Activated CD4-positive, alpha-beta memory T cell treated with anti-CD3 and anti-CD28 coated beads for 36 hours (primary cell): ENCODE measurements around the gene TFAP2C. TPM values are rescaled to one million over a fixed set of nuclear protein-coding genes. Genes with fewer than 3 reads are reported as not detected.
"Not testable (repeated sequence)": the region's sequence is repeated elsewhere in the genome, so short reads cannot be mapped to it uniquely, and the experiment has no call there.

ENCODE experiments used
- CTCF ChIA-PET: fragments of 350-600 bp; sonication (Branson Sonifier 250); formaldehyde crosslinking; loops from one replicate; lab custom pipeline; 2021; ENCODE audit warnings: antibody characterized with exemption, inconsistent platforms; lab: Charles Lee
- POLR2A ChIA-PET: fragments of 350-600 bp; sonication (Branson Sonifier 250); formaldehyde crosslinking; loops from one replicate; lab custom pipeline; 2021; ENCODE audit warnings: antibody characterized with exemption; lab: Charles Lee
- DNase-seq: peaks from one replicate; pipeline ENCODE4 v3.0.0-alpha.2; 2020
- H3K27ac Mint-ChIP-seq: one replicate; pipeline ENCODE4 v1.8.0; 2021; ENCODE audit warnings: mixed read lengths
- H3K27me3 Mint-ChIP-seq: one replicate; pipeline ENCODE4 v1.8.0; 2021; ENCODE audit warnings: mixed read lengths
- H3K36me3 Mint-ChIP-seq: one replicate; pipeline ENCODE4 v1.8.0; 2021; ENCODE audit warnings: mixed read lengths
- H3K4me1 Mint-ChIP-seq: one replicate; pipeline ENCODE4 v1.8.0; 2021; ENCODE audit warnings: low read depth, mixed read lengths
- H3K4me3 Mint-ChIP-seq: one replicate; pipeline ENCODE4 v1.8.0; 2021; ENCODE audit warnings: mild to moderate bottlenecking, mixed read lengths
- H3K9me3 Mint-ChIP-seq: one replicate; pipeline ENCODE4 v1.8.0; 2021; ENCODE audit warnings: mixed read lengths
- intact Hi-C: fragments of 100-400 bp; cut with micrococcal nuclease; formaldehyde crosslinking; loops from one replicate; pipeline ENCODE4 v1.15.1; 2023
- total RNA-seq, 2 experiments: library from RNA; stranded (reverse); gene quantifications; one replicate each; pipeline ENCODE4 v1.2.3, GENCODE V29; 2021

TFAP2C gene
- total RNA-seq, 2 experiments from 2014 or later, result not detected

DNA sequence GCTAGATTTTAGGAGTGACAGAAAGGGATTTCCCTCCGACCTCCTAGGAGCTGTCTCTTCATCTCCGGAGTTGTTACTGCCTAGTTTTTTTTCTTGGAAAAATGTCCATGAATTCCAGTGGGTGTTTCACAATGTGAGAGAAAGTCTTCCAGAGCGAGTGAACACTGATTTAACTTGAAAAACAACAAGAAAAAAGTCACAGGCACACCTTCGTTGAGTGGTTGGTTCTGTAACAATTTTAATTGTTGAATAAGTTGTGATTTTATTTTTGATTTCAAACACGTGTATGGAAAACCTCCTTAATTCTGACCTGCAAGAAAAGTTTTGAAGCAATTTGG lies 2.9 kb downstream of the TFAP2C start:
- ChIA-PET POLR2A (no interaction called here), CTCF (no interaction called here)
- peaks cover 48% of the 10 kb centered on the region for H3K27me3 Mint-ChIP-seq
- intact Hi-C loops, result loop anchor here (10.0 kb wide), 1 partner anchor 293 kb away; no protein-coding TSS in a partner anchor
- no peak overlapping the region for H3K4me3 Mint-ChIP-seq
- H3K27ac Mint-ChIP-seq, result no peak overlapping the region
- no peak for DNase-seq
- H3K4me1 Mint-ChIP-seq, result peaks cover 16% of the 10 kb centered on the region
- H3K36me3 Mint-ChIP-seq, result no peaks in the 10 kb centered on the region
- no peaks in the 10 kb centered on the region for H3K9me3 Mint-ChIP-seq

- intact Hi-C loops, result loop anchor here (10.0 kb wide), 1 partner anchor 290 kb away; no protein-coding TSS in a partner anchor
- POLR2A ChIA-PET, result no interaction called here
- no peak for DNase-seq
- Mint-ChIP-seq H3K4me3 (no peak overlapping the region), H3K9me3 (no peaks in the 10 kb centered on the region), H3K4me1 (peaks cover 5% of the 10 kb centered on the region), H3K27ac (no peak overlapping the region), H3K27me3 (peaks cover 37% of the 10 kb centered on the region), H3K36me3 (no peaks in the 10 kb centered on the region)
- CTCF ChIA-PET, result no interaction called here
Measured at GRCh38 chr20:56634307-56634706, 5.2 kb downstream of the TFAP2C start.

DNA sequence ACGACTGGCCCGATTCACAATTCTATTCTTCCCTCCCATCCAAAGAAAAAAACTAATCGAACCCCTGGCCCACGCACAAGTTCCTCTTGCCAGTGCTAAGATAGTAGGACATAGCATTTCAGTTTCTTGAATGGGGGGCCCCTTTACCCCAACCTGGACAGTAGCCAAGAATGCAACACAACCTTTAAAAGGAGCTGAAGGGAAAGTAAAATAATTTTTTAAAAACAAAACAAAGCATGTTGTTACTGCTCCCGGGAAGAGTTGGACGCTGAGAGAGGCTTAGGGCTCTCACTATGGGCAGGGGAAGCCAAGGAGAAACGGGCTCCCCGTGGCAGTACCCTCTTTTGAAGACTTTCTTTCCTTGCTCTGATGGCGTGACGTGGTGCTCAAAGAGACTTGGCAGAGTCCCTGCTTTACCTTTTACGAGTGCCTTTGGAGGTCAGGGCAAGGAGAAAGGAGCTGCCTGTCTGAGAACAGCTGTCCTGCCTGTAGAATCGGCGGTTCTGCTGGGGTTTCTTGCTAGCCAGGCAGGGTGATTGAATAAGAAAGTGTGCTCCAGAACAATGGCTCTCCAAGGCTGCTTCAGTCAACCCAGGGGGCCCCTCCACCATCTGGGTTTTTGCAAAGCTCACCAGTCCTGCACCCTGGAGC lies 5.8 kb downstream of the TFAP2C start:
- H3K4me1 Mint-ChIP-seq, result peaks cover 2% of the 10 kb centered on the region
- POLR2A ChIA-PET, result no interaction called here
- H3K9me3 Mint-ChIP-seq, result no peaks in the 10 kb centered on the region
- no peak overlapping the region for H3K4me3 Mint-ChIP-seq
- no peak overlapping the region for H3K27ac Mint-ChIP-seq
- DNase-seq, result no peak
- CTCF ChIA-PET, result no interaction called here
- H3K27me3 Mint-ChIP-seq, result peaks cover 34% of the 10 kb centered on the region
- intact Hi-C loops, result loop anchor here (10.0 kb wide), 1 partner anchor 290 kb away; no protein-coding TSS in a partner anchor
- H3K36me3 Mint-ChIP-seq, result no peaks in the 10 kb centered on the region

DNA sequence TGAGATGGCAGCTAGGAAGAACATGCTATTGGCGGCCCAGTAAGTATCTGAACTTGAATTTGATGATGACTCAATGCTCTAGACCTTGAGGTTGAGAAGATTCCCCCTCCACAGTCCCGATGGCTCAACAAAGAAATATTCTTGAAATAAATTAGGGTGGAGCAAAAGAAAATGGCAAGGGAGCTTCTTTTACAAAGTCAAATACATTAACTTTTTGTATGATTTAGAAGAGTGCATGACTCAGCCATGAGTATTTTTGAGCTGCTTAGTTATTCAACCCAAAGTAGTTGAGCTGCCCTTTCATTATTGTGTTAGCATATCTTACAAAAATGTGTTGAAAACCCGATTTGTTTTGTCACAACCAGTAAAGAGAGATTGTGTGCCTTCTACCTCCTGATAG lies 7.6 kb downstream of the TFAP2C start:
- CTCF ChIA-PET, result no interaction called here
- Mint-ChIP-seq H3K36me3 (no peaks in the 10 kb centered on the region), H3K27ac (no peak overlapping the region), H3K4me3 (no peak overlapping the region), H3K9me3 (no peaks in the 10 kb centered on the region), H3K27me3 (peaks cover 28% of the 10 kb centered on the region), H3K4me1 (no peaks in the 10 kb centered on the region)
- POLR2A ChIA-PET, result no interaction called here
- intact Hi-C loops, result loop anchor here (10.0 kb wide), 1 partner anchor 288 kb away; no protein-coding TSS in a partner anchor
- DNase-seq, result no peak

GRCh38 chr20:56637576-56637975 lies 8.5 kb downstream of the TFAP2C start:
- Mint-ChIP-seq H3K27me3 (peaks cover 19% of the 10 kb centered on the region), H3K36me3 (no peaks in the 10 kb centered on the region), H3K9me3 (no peaks in the 10 kb centered on the region), H3K27ac (no peak overlapping the region), H3K4me3 (no peak overlapping the region), H3K4me1 (no peaks in the 10 kb centered on the region)
- intact Hi-C loops, result loop anchor here (10.0 kb wide), 1 partner anchor 287 kb away; no protein-coding TSS in a partner anchor
- ChIA-PET CTCF (no interaction called here), POLR2A (no interaction called here)
- no peak for DNase-seq

GRCh38 chr20:56646599-56646998 lies 17.5 kb downstream of the TFAP2C start:
- H3K4me1 Mint-ChIP-seq, result no peaks in the 10 kb centered on the region
- H3K27ac Mint-ChIP-seq, result no peak overlapping the region
- H3K27me3 Mint-ChIP-seq, result peaks cover 5% of the 10 kb centered on the region
- ChIA-PET CTCF (no interaction called here), POLR2A (no interaction called here)
- DNase-seq, result no peak
- intact Hi-C loops, result no loop called here
- no peaks in the 10 kb centered on the region for H3K9me3 Mint-ChIP-seq
- no peak overlapping the region for H3K4me3 Mint-ChIP-seq
- H3K36me3 Mint-ChIP-seq, result no peaks in the 10 kb centered on the region

GRCh38 chr20:56653211-56653610 lies 24.1 kb downstream of the TFAP2C start:
- CTCF ChIA-PET, result no interaction called here
- no peak for DNase-seq
- H3K27me3 Mint-ChIP-seq, result peaks cover 6% of the 10 kb centered on the region
- H3K4me3 Mint-ChIP-seq, result no peak overlapping the region
- H3K36me3 Mint-ChIP-seq, result no peaks in the 10 kb centered on the region
- POLR2A ChIA-PET, result no interaction called here
- no peaks in the 10 kb centered on the region for H3K9me3 Mint-ChIP-seq
- no peak overlapping the region for H3K27ac Mint-ChIP-seq
- H3K4me1 Mint-ChIP-seq, result no peaks in the 10 kb centered on the region
- intact Hi-C loops, result no loop called here

DNA sequence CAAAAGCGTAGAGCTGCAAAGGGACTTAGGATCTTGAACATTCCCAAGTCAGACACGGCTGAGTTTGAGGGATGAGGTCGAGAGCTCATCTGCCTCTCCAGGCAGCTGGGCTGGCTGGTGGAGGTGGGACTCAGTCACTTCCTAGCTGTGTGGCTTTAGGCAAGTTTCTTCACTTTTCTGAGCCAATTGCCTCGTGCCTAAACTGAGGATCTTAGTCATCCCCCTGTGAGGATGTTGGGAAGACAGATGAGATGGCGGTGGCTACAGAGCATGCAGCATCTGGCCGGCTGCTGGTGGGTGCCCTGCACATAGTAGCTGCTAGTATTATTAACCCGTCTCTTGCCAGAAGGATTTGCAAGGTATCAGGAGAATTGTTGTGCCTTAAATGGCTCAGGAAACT lies 27.5 kb downstream of the TFAP2C start:
- H3K27ac Mint-ChIP-seq, result no peak overlapping the region
- no peak for DNase-seq
- ChIA-PET POLR2A (no interaction called here), CTCF (no interaction called here)
- H3K9me3 Mint-ChIP-seq, result no peaks in the 10 kb centered on the region
- H3K4me3 Mint-ChIP-seq, result no peak overlapping the region
- no peaks in the 10 kb centered on the region for H3K36me3 Mint-ChIP-seq
- H3K27me3 Mint-ChIP-seq, result peaks cover 6% of the 10 kb centered on the region
- intact Hi-C loops, result no loop called here
- H3K4me1 Mint-ChIP-seq, result no peaks in the 10 kb centered on the region

DNA sequence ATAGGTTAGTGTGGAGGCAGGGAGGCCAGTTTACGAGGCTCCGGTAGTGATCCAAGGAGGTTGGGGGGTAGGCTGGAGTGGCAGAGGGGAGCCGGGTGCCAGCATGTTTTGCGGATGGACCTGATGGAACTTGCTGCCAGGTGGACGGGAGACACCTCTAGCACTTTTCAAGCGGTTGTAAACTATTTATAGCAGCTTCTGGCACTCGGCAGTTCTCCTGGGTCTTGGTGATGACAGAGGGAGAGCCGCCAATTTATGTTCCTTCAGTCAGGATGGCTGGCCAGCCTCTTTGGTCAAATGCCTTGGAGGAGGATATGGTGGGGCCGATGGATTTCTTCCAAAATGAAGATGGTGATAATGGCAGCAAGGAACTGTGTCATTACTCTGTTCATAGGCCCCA lies 28.8 kb downstream of the TFAP2C start:
- H3K27ac Mint-ChIP-seq, result no peak overlapping the region
- no peaks in the 10 kb centered on the region for H3K36me3 Mint-ChIP-seq
- DNase-seq, result no peak
- H3K4me3 Mint-ChIP-seq, result no peak overlapping the region
- CTCF ChIA-PET, result no interaction called here
- intact Hi-C loops, result no loop called here
- H3K4me1 Mint-ChIP-seq, result no peaks in the 10 kb centered on the region
- no peaks in the 10 kb centered on the region for H3K9me3 Mint-ChIP-seq
- POLR2A ChIA-PET, result no interaction called here
- peaks cover 6% of the 10 kb centered on the region for H3K27me3 Mint-ChIP-seq

GRCh38 chr20:56658341-56658947 lies 29.3 kb downstream of the TFAP2C start:
- H3K4me1 Mint-ChIP-seq, H3K4me3 Mint-ChIP-seq, H3K36me3 Mint-ChIP-seq, H3K27ac Mint-ChIP-seq, CTCF ChIA-PET, H3K27me3 Mint-ChIP-seq, DNase-seq, POLR2A ChIA-PET, intact Hi-C loops, H3K9me3 Mint-ChIP-seq: not testable (repeated sequence)

DNA sequence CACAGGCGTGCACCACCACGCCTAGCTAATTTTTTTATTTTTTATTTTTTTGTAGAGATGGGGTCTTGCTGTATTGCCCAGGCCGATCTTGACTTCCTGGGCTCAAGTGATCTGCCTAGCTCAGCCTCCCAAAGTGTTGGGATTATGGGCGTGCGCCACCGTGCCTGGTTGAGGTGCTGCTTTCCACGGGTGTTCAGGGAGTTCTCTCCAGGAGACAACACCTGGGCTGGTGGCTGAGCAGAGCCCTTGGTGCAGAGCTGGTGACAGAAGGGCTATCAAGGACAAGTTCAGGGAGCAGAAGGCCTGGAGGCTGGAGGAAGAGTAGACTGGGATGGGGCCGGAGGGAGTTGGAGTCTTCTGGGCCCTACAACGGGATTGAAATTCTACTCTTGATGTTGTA lies 34.6 kb downstream of the TFAP2C start:
- no peak for DNase-seq
- Mint-ChIP-seq H3K9me3 (no peaks in the 10 kb centered on the region), H3K4me3 (no peak overlapping the region), H3K4me1 (no peaks in the 10 kb centered on the region), H3K27ac (no peak overlapping the region), H3K36me3 (no peaks in the 10 kb centered on the region), H3K27me3 (no peaks in the 10 kb centered on the region)
- ChIA-PET POLR2A (no interaction called here), CTCF (no interaction called here)
- intact Hi-C loops, result no loop called here

DNA sequence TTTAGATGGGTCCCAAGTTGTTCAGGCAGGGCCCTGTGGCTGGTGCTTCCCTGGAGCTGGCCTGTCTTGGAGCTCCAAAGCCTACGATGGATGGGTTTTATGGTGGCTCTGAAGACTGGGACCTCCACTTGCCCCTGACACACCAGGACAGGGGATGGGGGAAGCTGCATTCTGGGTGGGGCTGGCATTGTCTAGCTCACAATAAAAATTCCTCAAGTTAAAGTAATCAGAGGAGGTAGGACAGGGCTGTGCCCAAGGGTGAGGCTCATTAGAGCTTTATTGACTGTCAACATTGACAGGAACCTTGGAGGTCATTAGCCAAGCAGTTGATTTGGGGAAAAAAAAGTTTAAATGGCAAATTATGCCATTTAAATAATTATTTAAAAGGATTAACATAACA lies 35.7 kb downstream of the TFAP2C start:
- Mint-ChIP-seq H3K27ac (no peak overlapping the region), H3K4me3 (no peak overlapping the region), H3K4me1 (no peaks in the 10 kb centered on the region), H3K36me3 (no peaks in the 10 kb centered on the region), H3K9me3 (no peaks in the 10 kb centered on the region), H3K27me3 (no peaks in the 10 kb centered on the region)
- CTCF ChIA-PET, result no interaction called here
- intact Hi-C loops, result no loop called here
- POLR2A ChIA-PET, result no interaction called here
- DNase-seq, result no peak

DNA sequence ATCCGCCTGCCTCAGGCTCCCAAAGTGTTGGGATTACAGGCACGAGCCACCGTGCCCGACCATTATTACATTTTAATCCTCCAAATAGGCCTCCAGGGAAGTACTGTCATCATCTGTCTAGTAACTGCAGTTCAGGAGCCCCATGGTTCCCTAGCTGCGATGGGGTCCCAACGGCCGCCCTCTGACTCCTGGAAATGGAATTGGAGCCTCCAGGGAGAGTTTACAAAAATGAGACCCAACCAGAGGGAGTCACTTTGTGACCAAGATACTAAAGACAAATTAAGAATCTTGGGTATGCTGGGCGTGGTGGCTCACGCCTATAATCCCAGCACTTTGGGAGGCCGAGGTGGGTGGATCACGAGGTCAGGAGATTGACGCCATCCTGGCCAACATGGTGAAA lies 36.7 kb downstream of the TFAP2C start:
- CTCF ChIA-PET, result no interaction called here
- H3K27ac Mint-ChIP-seq, result no peak overlapping the region
- H3K4me3 Mint-ChIP-seq, result no peak overlapping the region
- H3K4me1 Mint-ChIP-seq, result no peaks in the 10 kb centered on the region
- no peak for DNase-seq
- H3K9me3 Mint-ChIP-seq, result no peaks in the 10 kb centered on the region
- intact Hi-C loops, result no loop called here
- no peaks in the 10 kb centered on the region for H3K36me3 Mint-ChIP-seq
- H3K27me3 Mint-ChIP-seq, result no peaks in the 10 kb centered on the region
- POLR2A ChIA-PET, result no interaction called here
